Activated CD8-positive, alpha-beta memory T cell treated with anti-CD3 and anti-CD28 coated beads, Interleukin-2, amount 10 ng/mL, durations not matched to agents 7 days and 5 days (primary cell): ENCODE measurements around the gene EPHB2. TPM values are rescaled to one million over a fixed set of nuclear protein-coding genes. Genes with fewer than 3 reads are reported as not detected.

ENCODE experiments used
- ATAC-seq: fragments of 150-1000 bp; cut with Tn5 transposase; one replicate; pipeline ENCODE4 v1.10.0; 2021; ENCODE audit warnings: moderate library complexity
- CTCF ChIA-PET: fragments of 350-600 bp; sonication (Branson Sonifier 250); formaldehyde crosslinking; loops from one replicate; lab custom pipeline; 2021; ENCODE audit warnings: antibody characterized with exemption; lab: Charles Lee
- DNase-seq: peaks from one replicate; pipeline ENCODE4 v3.0.0-alpha.2; 2020
- H3K27ac Mint-ChIP-seq: one replicate; pipeline ENCODE4 v1.8.0; 2021; ENCODE audit warnings: mild to moderate bottlenecking, mixed read lengths
- H3K27me3 Mint-ChIP-seq: one replicate; pipeline ENCODE4 v1.8.0; 2021; ENCODE audit warnings: mixed read lengths
- H3K36me3 Mint-ChIP-seq: one replicate; pipeline ENCODE4 v1.8.0; 2021; ENCODE audit warnings: mild to moderate bottlenecking, mixed read lengths
- H3K4me1 Mint-ChIP-seq: one replicate; pipeline ENCODE4 v1.8.0; 2021; ENCODE audit warnings: mixed read lengths
- H3K4me3 Mint-ChIP-seq: one replicate; pipeline ENCODE4 v1.8.0; 2021; ENCODE audit warnings: mild to moderate bottlenecking, moderate library complexity, mixed read lengths
- H3K9me3 Mint-ChIP-seq: one replicate; pipeline ENCODE4 v1.8.0; 2022; ENCODE audit warnings: low read depth, mixed read lengths
- total RNA-seq, 2 experiments: library from RNA; stranded (reverse); gene quantifications; one replicate each; pipeline ENCODE4 v1.2.3, GENCODE V29; 2021

EPHB2 gene
- total RNA-seq, 2 experiments from 2014 or later, result 0.09 TPM

DNA sequence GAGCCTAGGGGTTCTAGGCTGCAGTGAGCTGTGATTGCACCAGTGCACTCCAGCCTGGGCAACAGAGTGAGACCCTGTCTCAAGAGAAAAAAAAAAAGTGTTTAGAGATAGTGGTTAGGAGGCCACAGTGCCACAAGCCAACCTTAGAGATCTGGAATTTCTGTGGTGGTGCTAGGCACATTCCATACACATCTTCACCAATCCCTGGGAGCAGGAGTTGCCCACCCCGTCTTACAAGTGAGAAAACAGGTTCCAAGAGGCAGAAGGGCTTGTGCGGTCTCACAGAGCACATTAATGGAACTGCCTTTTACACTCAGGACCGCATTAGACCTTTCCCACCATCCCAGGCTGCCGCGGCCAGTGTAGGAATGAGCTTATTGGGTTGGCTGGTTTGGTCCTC, 93.2 kb downstream of the EPHB2 start:
- Mint-ChIP-seq H3K4me1 (no peaks in the 10 kb centered on the region), H3K9me3 (no peaks in the 10 kb centered on the region), H3K4me3 (no peak overlapping the region), H3K36me3 (no peaks in the 10 kb centered on the region), H3K27ac (no peak overlapping the region), H3K27me3 (no peaks in the 10 kb centered on the region)
- no peak for ATAC-seq
- CTCF ChIA-PET, result no interaction called here
- no peak for DNase-seq

DNA sequence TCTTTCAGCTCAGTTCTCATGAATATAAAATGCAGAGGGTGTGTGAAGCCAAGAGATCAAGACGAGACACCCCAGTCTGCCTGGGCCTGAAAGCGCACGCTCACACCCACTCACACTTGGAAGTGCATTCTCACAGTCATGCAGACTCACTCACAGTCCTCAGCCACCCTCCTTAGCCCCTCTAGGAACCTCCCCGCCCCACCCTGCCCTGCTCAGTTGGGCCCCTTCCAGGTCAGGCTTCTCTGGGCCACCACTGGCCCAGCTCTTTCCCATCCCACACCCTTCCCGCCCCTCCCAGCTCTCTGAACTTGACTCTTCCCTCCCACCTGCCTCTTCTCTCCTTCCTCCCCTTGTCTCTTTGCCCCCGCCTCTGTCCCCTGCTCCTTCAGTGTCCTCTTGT, 93.8 kb downstream of the EPHB2 start:
- Mint-ChIP-seq H3K36me3 (no peaks in the 10 kb centered on the region), H3K4me3 (no peak overlapping the region), H3K4me1 (no peaks in the 10 kb centered on the region), H3K27ac (no peak overlapping the region), H3K27me3 (no peaks in the 10 kb centered on the region), H3K9me3 (no peaks in the 10 kb centered on the region)
- no peak for ATAC-seq
- CTCF ChIA-PET, result no interaction called here
- no peak for DNase-seq

DNA sequence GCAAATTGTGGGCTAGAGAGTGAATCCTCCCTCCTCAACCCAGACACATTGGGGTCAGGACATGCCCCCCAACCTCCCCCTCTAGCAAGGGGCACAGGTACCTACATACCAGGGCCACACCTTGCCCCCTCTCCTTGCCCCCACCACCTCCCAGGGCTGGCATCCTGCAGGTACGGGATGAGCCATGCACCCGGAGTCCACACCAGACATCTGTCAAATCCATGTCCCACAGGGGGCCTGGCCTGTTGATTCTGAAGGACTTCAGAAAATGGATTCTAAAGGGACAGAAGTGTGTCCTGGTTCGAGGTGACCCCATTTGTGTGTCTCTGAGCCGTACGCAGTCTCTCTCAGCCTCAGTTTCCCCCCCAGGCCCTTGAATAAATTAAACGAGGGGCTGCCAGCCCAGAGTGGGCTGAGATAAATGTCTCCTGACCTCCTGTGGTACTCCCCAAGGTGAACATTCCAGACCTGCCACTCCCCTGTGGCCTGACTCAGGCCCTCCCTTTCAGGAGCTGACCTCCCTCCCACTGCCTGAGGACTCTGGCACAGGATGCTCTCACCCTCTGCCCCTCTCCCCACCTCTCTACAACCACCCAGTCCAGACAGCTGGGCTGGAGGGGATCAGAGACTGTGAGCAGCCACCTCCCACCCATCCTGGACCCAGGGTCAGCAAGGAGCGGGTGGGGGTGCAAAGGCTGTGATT, 94.5 kb downstream of the EPHB2 start:
- H3K4me1 Mint-ChIP-seq, result no peaks in the 10 kb centered on the region
- no peaks in the 10 kb centered on the region for H3K27me3 Mint-ChIP-seq
- no peak for DNase-seq
- ATAC-seq, result no peak
- H3K36me3 Mint-ChIP-seq, result no peaks in the 10 kb centered on the region
- no peaks in the 10 kb centered on the region for H3K9me3 Mint-ChIP-seq
- H3K4me3 Mint-ChIP-seq, result no peak overlapping the region
- H3K27ac Mint-ChIP-seq, result no peak overlapping the region
- CTCF ChIA-PET, result no interaction called here

DNA sequence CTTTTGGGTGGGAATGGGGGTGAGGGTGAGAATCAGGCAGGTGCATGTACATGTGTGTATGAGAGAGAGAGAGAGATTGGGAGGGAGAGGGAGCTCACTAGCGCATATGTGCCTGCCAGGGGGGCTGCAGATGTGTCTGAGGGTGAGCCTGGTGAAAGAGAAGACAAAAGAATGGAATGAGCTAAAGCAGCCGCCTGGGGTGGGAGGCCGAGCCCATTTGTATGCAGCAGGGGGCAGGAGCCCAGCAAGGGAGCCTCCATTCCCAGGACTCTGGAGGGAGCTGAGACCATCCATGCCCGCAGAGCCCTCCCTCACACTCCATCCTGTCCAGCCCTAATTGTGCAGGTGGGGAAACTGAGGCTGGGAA, 95.0 kb downstream of the EPHB2 start:
- no peak overlapping the region for H3K27ac Mint-ChIP-seq
- no peak overlapping the region for H3K4me3 Mint-ChIP-seq
- ATAC-seq (no peak), DNase-seq (no peak)
- H3K9me3 Mint-ChIP-seq, result no peaks in the 10 kb centered on the region
- H3K4me1 Mint-ChIP-seq, result no peaks in the 10 kb centered on the region
- no peaks in the 10 kb centered on the region for H3K27me3 Mint-ChIP-seq
- CTCF ChIA-PET, result no interaction called here
- no peaks in the 10 kb centered on the region for H3K36me3 Mint-ChIP-seq

DNA sequence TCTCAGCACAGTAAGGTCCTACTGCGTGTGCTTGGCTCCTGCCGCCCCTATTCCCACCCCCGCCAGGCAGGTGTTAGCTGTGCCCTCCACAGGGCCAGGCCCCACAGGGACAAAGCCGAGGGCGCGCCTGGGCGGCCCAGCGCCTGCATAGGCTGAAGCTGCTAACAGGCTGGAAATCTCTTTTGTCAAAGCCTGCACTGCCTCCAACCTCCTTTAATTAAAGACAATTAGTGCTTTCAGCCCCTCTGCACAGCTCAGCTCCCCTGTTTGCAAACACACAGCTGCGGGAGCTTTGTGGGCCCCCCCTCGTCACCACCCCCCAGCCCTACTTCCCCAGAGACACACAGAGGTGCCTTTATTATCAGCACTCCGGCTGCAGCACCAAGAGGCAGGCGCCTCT, 95.9 kb downstream of the EPHB2 start:
- no peaks in the 10 kb centered on the region for H3K36me3 Mint-ChIP-seq
- H3K9me3 Mint-ChIP-seq, result no peaks in the 10 kb centered on the region
- no peak overlapping the region for H3K27ac Mint-ChIP-seq
- CTCF ChIA-PET, result no interaction called here
- no peak for ATAC-seq
- DNase-seq, result no peak
- no peak overlapping the region for H3K4me3 Mint-ChIP-seq
- no peaks in the 10 kb centered on the region for H3K4me1 Mint-ChIP-seq
- no peaks in the 10 kb centered on the region for H3K27me3 Mint-ChIP-seq

DNA sequence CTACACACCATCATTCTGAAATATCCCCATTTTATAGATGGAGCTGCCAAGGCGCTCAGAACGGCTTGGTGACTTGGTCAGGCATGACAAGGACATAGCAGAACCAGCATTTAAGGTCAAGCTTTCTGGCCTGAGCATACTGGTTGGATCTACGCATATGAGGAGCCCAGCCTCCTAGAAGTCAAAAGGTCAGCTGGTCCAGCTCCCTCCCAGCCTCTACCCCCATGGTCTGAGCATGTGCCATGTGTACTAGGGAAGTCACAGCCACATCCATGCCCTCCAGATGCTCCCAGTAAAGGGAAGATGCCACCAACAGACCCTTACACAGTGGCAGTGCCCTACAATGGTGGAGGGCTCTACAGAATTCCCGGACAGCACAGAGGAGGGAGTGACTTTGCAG, 96.7 kb downstream of the EPHB2 start:
- H3K4me3 Mint-ChIP-seq, result no peak overlapping the region

DNA sequence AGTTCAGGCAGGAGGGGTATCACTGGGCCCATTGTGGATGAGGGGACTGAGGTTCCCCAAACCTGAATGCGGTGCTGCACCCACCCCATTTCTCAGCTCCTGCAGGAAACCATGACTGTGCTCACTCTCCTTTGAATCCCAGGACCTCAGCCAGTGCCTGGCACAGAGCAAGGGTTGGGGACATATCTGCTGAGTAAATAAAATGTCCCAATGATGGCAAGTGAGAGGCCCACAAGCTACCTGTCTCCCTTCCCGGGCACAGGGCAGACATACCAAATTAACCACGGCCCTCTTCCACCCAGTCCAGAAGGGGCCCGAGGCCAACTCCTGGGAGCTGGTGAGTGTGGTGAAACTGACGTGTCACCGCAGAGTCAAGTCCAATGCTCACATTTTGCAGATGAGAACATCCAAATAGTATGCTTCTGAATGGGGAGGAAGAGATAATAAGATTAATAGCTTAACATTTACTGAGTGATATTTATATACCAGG, 97.6 kb downstream of the EPHB2 start:
- no peak for DNase-seq
- H3K9me3 Mint-ChIP-seq, result no peaks in the 10 kb centered on the region
- no peak overlapping the region for H3K4me3 Mint-ChIP-seq
- H3K36me3 Mint-ChIP-seq, result no peaks in the 10 kb centered on the region
- H3K4me1 Mint-ChIP-seq, result no peaks in the 10 kb centered on the region
- no peak overlapping the region for H3K27ac Mint-ChIP-seq
- CTCF ChIA-PET, result interaction anchor here (1.2 kb wide), 1 partner anchor 104 kb away, joined by 5 read pairs; no protein-coding TSS in a partner anchor
- H3K27me3 Mint-ChIP-seq, result no peaks in the 10 kb centered on the region
- no peak for ATAC-seq

More for the DNA sequence above, 96.7 kb downstream of the EPHB2 start:
- H3K27me3 Mint-ChIP-seq, result no peaks in the 10 kb centered on the region
- CTCF ChIA-PET, result no interaction called here
- H3K9me3 Mint-ChIP-seq, result no peaks in the 10 kb centered on the region
- H3K36me3 Mint-ChIP-seq, result no peaks in the 10 kb centered on the region
- no peak overlapping the region for H3K27ac Mint-ChIP-seq
- H3K4me1 Mint-ChIP-seq, result no peaks in the 10 kb centered on the region
- DNase-seq (no peak), ATAC-seq (no peak)

DNA sequence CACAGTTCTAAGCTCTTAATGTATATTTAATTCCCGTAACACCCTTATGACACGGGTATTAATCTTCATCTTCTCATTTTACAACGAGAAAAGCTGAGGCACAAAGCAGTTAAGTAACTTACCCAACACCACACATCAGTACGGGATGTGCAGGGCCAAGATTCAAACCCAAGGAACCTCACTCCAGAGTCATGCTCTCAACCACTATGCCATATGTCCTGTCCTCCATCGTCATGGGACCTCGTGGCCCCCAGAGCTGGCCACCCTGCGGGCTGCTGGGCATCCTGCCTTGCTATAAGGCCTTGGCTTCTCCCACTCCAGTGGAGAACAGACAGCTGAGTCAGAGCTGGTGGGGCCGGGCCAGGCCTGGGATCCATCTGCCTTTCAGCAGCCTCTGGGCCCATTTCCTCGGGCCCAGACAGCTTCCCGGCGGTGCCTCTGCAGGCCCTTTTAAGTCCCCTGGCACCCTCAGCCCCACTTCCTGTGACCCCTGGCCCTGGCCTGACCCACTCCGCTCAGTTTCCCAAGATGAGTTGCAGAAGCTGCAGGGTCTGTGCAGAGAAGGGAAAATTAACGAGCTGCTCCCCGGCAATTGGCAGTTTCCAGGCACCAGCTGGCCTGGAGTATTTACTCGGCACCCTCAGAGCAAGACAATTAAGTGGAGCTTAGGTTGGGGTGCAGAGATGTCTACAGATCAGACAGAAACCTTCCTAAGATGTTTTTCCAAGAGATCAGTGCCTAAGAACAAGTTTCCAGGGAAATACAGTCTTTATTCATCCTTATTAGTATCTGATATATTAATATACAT, 98.2 kb downstream of the EPHB2 start:
- Mint-ChIP-seq H3K4me3 (no peak overlapping the region), H3K27ac (no peak overlapping the region), H3K9me3 (no peaks in the 10 kb centered on the region), H3K36me3 (no peaks in the 10 kb centered on the region), H3K27me3 (no peaks in the 10 kb centered on the region), H3K4me1 (no peaks in the 10 kb centered on the region)
- DNase-seq, result no peak
- no peak for ATAC-seq
- CTCF ChIA-PET, result interaction anchor here (0.6 to 1.2 kb wide), 2 partner anchors 104 to 203 kb away, joined by 3 to 5 read pairs; no protein-coding TSS in a partner anchor

DNA sequence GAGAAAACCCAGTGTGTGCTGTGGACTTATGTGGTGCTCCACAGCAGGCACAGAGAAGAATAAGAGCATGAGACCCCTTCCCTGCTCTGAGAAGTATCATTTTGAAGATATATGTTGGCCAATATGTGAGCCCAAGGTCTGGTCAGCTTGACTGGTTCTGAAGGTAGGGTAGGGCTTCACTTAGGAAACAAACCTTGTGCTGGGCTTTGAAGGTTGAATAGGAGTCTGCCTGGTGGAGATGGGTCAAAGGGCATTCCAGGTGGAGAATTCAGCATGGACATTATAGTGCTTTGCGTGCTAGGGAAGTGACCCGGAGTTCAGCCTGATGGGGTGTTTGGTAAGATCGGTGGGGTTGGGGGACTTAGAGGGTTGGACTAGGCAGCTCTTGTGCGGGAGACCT, 99.1 kb downstream of the EPHB2 start:
- DNase-seq (no peak), ATAC-seq (no peak)
- no peaks in the 10 kb centered on the region for H3K9me3 Mint-ChIP-seq
- no peaks in the 10 kb centered on the region for H3K4me1 Mint-ChIP-seq
- CTCF ChIA-PET, result no interaction called here
- no peaks in the 10 kb centered on the region for H3K36me3 Mint-ChIP-seq
- H3K27ac Mint-ChIP-seq, result no peak overlapping the region
- H3K27me3 Mint-ChIP-seq, result no peaks in the 10 kb centered on the region
- H3K4me3 Mint-ChIP-seq, result no peak overlapping the region

DNA sequence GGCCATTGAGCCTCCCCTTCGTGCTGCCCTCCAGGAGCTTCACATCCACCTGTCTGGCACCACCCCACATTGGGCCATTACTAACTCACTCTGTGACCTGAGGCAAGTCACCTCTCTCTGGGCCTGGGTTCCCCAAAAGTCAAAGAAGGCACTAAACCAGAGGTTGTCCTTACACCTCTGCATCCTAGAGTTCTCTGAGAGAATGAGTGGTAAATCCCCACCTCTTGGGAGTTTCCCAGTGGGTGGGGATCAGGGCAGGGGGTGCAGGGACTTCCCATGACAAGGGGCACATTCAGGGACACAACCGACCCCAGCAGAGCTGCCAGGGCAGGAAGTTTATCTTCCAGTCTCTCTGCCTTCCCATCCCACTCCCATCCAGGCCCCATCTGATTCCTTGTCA, 99.7 kb downstream of the EPHB2 start:
- H3K27me3 Mint-ChIP-seq, result no peaks in the 10 kb centered on the region
- H3K9me3 Mint-ChIP-seq, result no peaks in the 10 kb centered on the region
- no peaks in the 10 kb centered on the region for H3K4me1 Mint-ChIP-seq
- H3K36me3 Mint-ChIP-seq, result no peaks in the 10 kb centered on the region
- no peak overlapping the region for H3K27ac Mint-ChIP-seq
- no peak overlapping the region for H3K4me3 Mint-ChIP-seq
- DNase-seq, result no peak
- ATAC-seq, result no peak
- CTCF ChIA-PET, result no interaction called here

DNA sequence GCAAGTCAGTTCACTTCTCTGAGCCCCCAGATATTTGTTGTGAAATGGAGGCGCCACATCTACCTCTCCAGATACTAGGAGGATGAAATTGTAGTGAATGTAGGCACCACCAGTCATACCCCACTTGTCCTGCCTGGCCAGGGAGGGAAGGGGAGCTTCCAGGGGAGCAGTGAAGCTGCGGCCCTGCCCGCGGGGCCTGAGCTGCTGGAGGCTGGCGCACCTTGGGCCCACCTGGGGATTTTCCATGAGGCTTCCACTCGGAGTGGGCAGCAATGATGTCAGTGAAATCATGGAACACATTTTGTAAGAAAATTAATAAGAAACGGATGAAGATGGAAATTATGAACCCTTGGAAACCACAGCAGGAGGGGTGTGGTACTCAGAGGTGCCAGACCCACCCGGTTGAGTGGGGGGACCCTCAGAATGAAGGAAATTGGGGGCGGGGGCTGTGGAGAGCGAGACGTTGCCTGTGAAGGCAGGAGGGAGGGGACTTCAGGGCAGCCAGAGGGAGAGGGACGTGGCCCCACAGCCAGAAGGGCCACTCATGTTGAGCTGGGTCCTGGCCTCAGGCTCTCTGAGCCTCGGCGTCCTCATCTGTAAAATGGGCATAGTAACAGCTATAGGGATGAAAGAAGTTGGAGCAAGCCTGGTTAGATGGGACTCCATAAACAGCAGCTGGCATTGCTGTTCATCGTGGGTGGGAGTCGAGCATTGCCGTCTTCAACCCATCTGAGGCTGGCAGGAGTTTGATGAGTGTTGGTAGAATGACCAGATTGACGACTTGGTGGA, 101.6 kb downstream of the EPHB2 start:
- Mint-ChIP-seq H3K4me3 (no peak overlapping the region), H3K27ac (no peak overlapping the region), H3K27me3 (no peaks in the 10 kb centered on the region), H3K36me3 (no peaks in the 10 kb centered on the region), H3K4me1 (no peaks in the 10 kb centered on the region), H3K9me3 (no peaks in the 10 kb centered on the region)
- no peak for ATAC-seq
- no peak for DNase-seq
- CTCF ChIA-PET, result no interaction called here

DNA sequence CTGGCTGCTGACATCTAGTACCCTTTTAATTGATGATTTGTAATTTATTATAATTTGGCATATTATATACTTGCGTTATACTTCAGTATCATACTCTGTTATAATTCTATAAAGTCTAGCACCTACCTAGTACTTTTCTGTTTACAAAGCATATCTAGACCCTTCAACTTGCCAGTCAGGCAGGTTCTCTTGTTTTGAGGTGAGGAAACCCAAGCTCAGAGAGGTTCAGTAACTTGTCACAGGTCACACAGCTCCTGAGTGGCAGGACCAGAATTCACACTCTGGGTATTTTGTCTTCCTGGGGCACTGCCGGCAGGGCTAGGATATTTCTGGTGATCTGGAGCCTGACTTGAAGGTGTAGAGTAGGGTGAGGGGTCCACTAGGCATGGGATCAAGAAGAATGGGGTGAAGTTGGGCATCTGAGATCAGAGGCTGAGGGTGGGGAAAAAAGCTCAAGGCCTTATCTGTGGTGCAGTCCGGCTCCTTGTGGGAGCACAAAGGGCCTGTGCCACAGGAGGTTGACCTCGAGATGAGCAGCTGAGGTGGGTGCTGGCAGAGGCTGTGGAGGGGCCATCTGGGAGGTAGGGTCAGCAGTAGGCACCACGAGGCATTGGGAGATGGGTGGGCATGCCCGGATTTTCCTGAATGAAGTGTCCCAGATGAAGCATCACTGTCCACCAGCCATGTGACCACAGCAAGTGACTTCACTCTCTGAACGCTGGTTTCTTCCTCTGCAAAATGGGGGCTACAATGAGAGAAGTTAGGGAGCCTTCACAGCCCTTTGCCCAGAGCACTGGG, 102.6 kb downstream of the EPHB2 start:
- CTCF ChIA-PET, result no interaction called here
- Mint-ChIP-seq H3K27me3 (no peaks in the 10 kb centered on the region), H3K4me1 (no peaks in the 10 kb centered on the region), H3K36me3 (no peaks in the 10 kb centered on the region), H3K4me3 (no peak overlapping the region), H3K27ac (no peak overlapping the region), H3K9me3 (no peaks in the 10 kb centered on the region)
- ATAC-seq, result no peak
- DNase-seq, result no peak
